ENCODE results near the gene TAPBPL.
"Not testable (repeated sequence)": the region's sequence is repeated elsewhere in the genome, so short reads cannot be mapped to it uniquely, and the experiment has no call there.

DNA sequence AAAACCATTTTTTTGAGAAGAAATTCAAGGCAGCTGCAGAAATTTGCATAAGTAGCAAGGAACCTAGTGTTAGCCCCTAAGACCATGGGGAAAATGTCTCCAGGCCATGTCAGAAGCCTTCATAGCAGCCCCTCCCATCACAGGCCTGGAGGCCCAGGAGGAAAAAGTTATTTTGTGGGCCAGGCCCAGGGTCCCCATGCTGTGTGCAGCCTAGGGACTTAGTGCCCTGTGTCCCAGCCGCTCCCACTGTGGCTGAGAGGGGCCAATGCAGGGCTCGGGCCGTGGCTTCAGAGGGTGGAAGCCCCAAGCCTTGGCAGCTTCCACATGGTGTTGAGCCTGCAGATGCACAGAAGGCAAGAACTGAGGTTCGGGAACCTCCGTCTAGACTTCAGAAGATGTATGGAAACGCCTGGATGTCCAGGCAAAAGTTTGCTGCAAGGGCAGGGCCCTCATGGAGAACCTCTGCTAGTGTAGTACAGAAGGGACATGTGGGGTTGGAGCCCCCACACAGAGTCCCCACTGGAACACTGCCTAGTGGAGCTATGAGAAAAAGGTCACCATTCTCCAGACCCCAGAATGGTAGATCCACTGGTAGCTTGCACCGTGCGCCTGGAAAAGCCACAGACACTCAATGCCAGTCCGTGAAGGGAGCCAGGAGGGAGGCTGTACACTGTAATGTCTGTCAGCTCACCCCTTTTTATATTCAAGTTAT, 15.9 kb downstream of the TAPBPL start:
- not testable (repeated sequence) for TF ChIP-seq CTCF (IDR thresholded peaks at IDR 0.05; ENCODE audit: low read length); EZH2 (IDR thresholded peaks at IDR 0.05; ENCODE audit: borderline replicate concordance, low read length)

All from OCI-LY1 (cell line).